DND-41 (cell line): Measurements from ENCODE around the gene HOXD12.

Source experiments
- CTCF ChIP-seq: IDR thresholded peaks from 2 replicates; pipeline ENCODE4 v1.5.1; 2012; ENCODE audit warnings: borderline replicate concordance, low read length, moderate library complexity, mild to moderate bottlenecking; ENCODE audit not compliant: poor library complexity, severe bottlenecking; ENCODE audit errors: extremely low read depth
- EZH2 ChIP-seq: IDR thresholded peaks from 3 replicates; pipeline ENCODE4 v1.6.1; 2012; ENCODE audit warnings: borderline replicate concordance, low read depth, mild to moderate bottlenecking, moderate library complexity, low read length, inconsistent platforms; ENCODE audit not compliant: severe bottlenecking

DNA sequence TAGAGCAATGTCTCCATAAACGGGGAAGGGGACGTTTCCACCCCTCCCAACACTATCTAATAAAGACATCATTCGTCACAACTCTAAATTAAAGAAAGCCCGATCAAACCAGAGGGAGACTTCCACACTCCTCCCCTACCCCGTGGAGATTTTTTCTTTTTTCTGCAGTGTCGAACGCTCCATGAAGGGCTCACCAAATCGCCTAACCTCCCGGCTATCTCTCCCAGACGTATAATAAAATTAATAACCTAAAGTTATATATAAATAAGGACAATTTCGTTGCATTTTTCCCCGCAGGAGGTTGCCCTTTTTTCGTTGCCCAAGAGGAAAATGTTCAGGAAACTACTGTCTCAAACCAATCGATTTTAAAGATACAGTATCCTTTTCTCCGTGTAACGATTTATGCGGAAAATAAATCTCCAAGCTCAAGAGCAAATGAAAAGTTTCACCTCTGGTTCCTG lies 18.2 kb upstream of the HOXD12 start:
- TF ChIP-seq CTCF (no peak), EZH2 (no peak)
